WTC11 (cell line): Measurements from ENCODE around the gene AGO4.

Source experiments
- CREM ChIP-seq: sonication (generic); formaldehyde crosslinking; IDR thresholded peaks from 2 replicates; pipeline ENCODE4 v1.8.1; 2022; ENCODE audit warnings: mild to moderate bottlenecking, missing genetic modification reagents, moderate library complexity
- ESRRA ChIP-seq: sonication (generic); formaldehyde crosslinking; IDR thresholded peaks from 2 replicates; pipeline ENCODE4 v1.8.1; 2022; ENCODE audit warnings: mild to moderate bottlenecking, missing genetic modification reagents, borderline replicate concordance
- NFYB ChIP-seq: sonication (generic); formaldehyde crosslinking; conservative IDR thresholded peaks from 2 replicates; pipeline ENCODE4 v1.8.0; 2022; ENCODE audit warnings: low read depth, missing genetic modification reagents
- RORB ChIP-seq: fragments of 250-450 bp; sonication (Bioruptor Pico); IDR thresholded peaks from 2 replicates; pipeline ENCODE4 v1.9.0; 2021; ENCODE audit warnings: mild to moderate bottlenecking
- SP1 ChIP-seq: sonication (generic); formaldehyde crosslinking; conservative IDR thresholded peaks from 2 replicates; pipeline ENCODE4 v1.8.1; 2022; ENCODE audit warnings: missing genetic modification reagents
- TCF7 ChIP-seq: sonication (generic); formaldehyde crosslinking; IDR thresholded peaks from 2 replicates; pipeline ENCODE4 v1.8.0; 2022; ENCODE audit warnings: mild to moderate bottlenecking, low read depth, missing genetic modification reagents, moderate library complexity
- ZNF138 ChIP-seq: sonication (generic); formaldehyde crosslinking; conservative IDR thresholded peaks from 2 replicates; pipeline ENCODE4 v1.8.1; 2022; ENCODE audit warnings: mild to moderate bottlenecking, moderate library complexity, missing genetic modification reagents
- TF ChIP-seq, protein P1 (sequence below): fragments of 200-600 bp; IDR thresholded peaks from 2 replicates; pipeline ENCODE4 v1.8.0; 2022; ENCODE audit warnings: antibody characterized with exemption
- TF ChIP-seq, protein P2 (sequence below): sonication (generic); formaldehyde crosslinking; IDR thresholded peaks from 2 replicates; pipeline ENCODE4 v1.8.0; 2023; ENCODE audit warnings: missing genetic modification reagents, mild to moderate bottlenecking, borderline replicate concordance
- TF ChIP-seq, protein P3 (sequence below): fragments of 250-450 bp; sonication (Bioruptor Pico); IDR thresholded peaks from 2 replicates; pipeline ENCODE4 v2.1.2; 2022; ENCODE audit warnings: mild to moderate bottlenecking, moderate library complexity

DNA sequence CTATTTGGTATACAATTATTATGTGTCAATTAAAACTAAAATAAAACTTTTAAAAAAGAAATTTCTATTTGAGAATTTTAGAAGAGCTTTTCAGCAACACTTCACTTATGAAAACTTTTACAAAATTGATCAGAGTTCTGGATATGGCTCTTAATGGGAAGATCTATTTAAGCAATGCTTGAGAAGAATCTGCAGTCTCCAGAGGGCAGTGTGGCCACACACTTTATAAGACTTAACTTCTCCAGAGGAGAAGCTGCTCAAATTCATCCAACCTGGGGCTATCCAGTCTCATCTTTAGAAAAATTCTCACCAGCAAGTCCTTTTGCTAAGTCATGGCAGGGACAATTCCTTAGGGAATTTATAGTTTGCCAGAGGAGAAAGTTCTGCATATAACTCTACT lies 50.0 kb downstream of the AGO4 start:
- TF ChIP-seq, protein P1, sequence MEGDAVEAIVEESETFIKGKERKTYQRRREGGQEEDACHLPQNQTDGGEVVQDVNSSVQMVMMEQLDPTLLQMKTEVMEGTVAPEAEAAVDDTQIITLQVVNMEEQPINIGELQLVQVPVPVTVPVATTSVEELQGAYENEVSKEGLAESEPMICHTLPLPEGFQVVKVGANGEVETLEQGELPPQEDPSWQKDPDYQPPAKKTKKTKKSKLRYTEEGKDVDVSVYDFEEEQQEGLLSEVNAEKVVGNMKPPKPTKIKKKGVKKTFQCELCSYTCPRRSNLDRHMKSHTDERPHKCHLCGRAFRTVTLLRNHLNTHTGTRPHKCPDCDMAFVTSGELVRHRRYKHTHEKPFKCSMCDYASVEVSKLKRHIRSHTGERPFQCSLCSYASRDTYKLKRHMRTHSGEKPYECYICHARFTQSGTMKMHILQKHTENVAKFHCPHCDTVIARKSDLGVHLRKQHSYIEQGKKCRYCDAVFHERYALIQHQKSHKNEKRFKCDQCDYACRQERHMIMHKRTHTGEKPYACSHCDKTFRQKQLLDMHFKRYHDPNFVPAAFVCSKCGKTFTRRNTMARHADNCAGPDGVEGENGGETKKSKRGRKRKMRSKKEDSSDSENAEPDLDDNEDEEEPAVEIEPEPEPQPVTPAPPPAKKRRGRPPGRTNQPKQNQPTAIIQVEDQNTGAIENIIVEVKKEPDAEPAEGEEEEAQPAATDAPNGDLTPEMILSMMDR: no peak
- no peak for TF ChIP-seq ZNF138 (CRISPR knock-in tag)
- TF ChIP-seq CREM (CRISPR knock-in tag): no peak
- no peak for TF ChIP-seq SP1 (CRISPR knock-in tag)
- no peak for TF ChIP-seq RORB (CRISPR knock-in tag)
- TF ChIP-seq, protein P2, sequence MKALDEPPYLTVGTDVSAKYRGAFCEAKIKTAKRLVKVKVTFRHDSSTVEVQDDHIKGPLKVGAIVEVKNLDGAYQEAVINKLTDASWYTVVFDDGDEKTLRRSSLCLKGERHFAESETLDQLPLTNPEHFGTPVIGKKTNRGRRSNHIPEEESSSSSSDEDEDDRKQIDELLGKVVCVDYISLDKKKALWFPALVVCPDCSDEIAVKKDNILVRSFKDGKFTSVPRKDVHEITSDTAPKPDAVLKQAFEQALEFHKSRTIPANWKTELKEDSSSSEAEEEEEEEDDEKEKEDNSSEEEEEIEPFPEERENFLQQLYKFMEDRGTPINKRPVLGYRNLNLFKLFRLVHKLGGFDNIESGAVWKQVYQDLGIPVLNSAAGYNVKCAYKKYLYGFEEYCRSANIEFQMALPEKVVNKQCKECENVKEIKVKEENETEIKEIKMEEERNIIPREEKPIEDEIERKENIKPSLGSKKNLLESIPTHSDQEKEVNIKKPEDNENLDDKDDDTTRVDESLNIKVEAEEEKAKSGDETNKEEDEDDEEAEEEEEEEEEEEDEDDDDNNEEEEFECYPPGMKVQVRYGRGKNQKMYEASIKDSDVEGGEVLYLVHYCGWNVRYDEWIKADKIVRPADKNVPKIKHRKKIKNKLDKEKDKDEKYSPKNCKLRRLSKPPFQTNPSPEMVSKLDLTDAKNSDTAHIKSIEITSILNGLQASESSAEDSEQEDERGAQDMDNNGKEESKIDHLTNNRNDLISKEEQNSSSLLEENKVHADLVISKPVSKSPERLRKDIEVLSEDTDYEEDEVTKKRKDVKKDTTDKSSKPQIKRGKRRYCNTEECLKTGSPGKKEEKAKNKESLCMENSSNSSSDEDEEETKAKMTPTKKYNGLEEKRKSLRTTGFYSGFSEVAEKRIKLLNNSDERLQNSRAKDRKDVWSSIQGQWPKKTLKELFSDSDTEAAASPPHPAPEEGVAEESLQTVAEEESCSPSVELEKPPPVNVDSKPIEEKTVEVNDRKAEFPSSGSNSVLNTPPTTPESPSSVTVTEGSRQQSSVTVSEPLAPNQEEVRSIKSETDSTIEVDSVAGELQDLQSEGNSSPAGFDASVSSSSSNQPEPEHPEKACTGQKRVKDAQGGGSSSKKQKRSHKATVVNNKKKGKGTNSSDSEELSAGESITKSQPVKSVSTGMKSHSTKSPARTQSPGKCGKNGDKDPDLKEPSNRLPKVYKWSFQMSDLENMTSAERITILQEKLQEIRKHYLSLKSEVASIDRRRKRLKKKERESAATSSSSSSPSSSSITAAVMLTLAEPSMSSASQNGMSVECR (CRISPR knock-in tag): no peak
- TF ChIP-seq, protein P3, sequence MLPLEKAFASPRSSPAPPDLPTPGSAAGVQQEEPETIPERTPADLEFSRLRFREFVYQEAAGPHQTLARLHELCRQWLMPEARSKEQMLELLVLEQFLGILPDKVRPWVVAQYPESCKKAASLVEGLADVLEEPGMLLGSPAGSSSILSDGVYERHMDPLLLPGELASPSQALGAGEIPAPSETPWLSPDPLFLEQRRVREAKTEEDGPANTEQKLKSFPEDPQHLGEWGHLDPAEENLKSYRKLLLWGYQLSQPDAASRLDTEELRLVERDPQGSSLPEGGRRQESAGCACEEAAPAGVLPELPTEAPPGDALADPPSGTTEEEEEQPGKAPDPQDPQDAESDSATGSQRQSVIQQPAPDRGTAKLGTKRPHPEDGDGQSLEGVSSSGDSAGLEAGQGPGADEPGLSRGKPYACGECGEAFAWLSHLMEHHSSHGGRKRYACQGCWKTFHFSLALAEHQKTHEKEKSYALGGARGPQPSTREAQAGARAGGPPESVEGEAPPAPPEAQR (CRISPR knock-in tag): no peak
- no peak for TF ChIP-seq ESRRA (CRISPR knock-in tag)
- TF ChIP-seq TCF7 (CRISPR knock-in tag): no peak
- no peak for TF ChIP-seq NFYB (CRISPR knock-in tag)
